ENCODE results near the gene RAB35. TPM values are rescaled to one million over a fixed set of nuclear protein-coding genes. Genes with fewer than 3 reads are reported as not detected.
A peak's percentile ranks its signal among the peaks of the same experiment; 100 is the strongest.

RAB35 gene
- total RNA-seq, 1 donor from 2014 or later: 58.7 TPM

GRCh38 chr12:120061575-120062214 is 54.9 kb downstream of the RAB35 start:
- ATAC-seq (no peak), DNase-seq (no peak)
- Histone ChIP-seq H3K27ac (no peak overlapping the region), H3K4me3 (no peak overlapping the region), H3K9me3 (no peaks in the 10 kb centered on the region), H3K4me1 (no peaks in the 10 kb centered on the region), H3K36me3 (no peaks in the 10 kb centered on the region), H3K27me3 (no peaks in the 10 kb centered on the region)
- no peak for TF ChIP-seq CTCF (IDR thresholded peaks at IDR 0.05)
- intact Hi-C loops (cut with DNase I): no loop called here

GRCh38 chr12:120060717-120061116 is 55.8 kb downstream of the RAB35 start:
- Histone ChIP-seq H3K36me3 (no peaks in the 10 kb centered on the region), H3K4me3 (no peak overlapping the region), H3K9me3 (no peaks in the 10 kb centered on the region), H3K27me3 (no peaks in the 10 kb centered on the region), H3K27ac (no peak overlapping the region), H3K4me1 (no peaks in the 10 kb centered on the region)
- DNase-seq: no peak
- no peak for ATAC-seq
- TF ChIP-seq CTCF (IDR thresholded peaks at IDR 0.05): no peak
- intact Hi-C loops (cut with DNase I): no loop called here

- no peaks in the 10 kb centered on the region for H3K36me3 ChIP-seq
- ATAC-seq (no peak), DNase-seq (no peak)
- no peaks in the 10 kb centered on the region for H3K4me1 ChIP-seq
- H3K27me3 ChIP-seq: no peaks in the 10 kb centered on the region
- TF ChIP-seq CTCF (IDR thresholded peaks at IDR 0.05): no peak
- H3K9me3 ChIP-seq: no peaks in the 10 kb centered on the region
- no peak overlapping the region for H3K4me3 ChIP-seq
- intact Hi-C loops (cut with DNase I): no loop called here
- H3K27ac ChIP-seq: no peak overlapping the region
These were observed 56.4 kb downstream of the RAB35 start for GRCh38 chr12:120060196-120060595.

- ATAC-seq (no peak), DNase-seq (no peak)
- Histone ChIP-seq H3K27me3 (no peaks in the 10 kb centered on the region), H3K27ac (no peak overlapping the region), H3K36me3 (no peaks in the 10 kb centered on the region), H3K9me3 (no peaks in the 10 kb centered on the region), H3K4me1 (no peaks in the 10 kb centered on the region), H3K4me3 (no peak overlapping the region)
- intact Hi-C loops (cut with DNase I): no loop called here
- no peak for TF ChIP-seq CTCF (IDR thresholded peaks at IDR 0.05)
These were observed 59.8 kb downstream of the RAB35 start for GRCh38 chr12:120056739-120057138.

GRCh38 chr12:120055231-120056000 is 61.1 kb downstream of the RAB35 start:
- no peaks in the 10 kb centered on the region for H3K27me3 ChIP-seq
- H3K4me3 ChIP-seq: no peak overlapping the region
- no peaks in the 10 kb centered on the region for H3K9me3 ChIP-seq
- intact Hi-C loops (cut with DNase I): no loop called here
- no peak overlapping the region for H3K27ac ChIP-seq
- no peaks in the 10 kb centered on the region for H3K36me3 ChIP-seq
- no peak for DNase-seq
- TF ChIP-seq CTCF (IDR thresholded peaks at IDR 0.05): no peak
- H3K4me1 ChIP-seq: no peaks in the 10 kb centered on the region
- peak; percentile 52 for ATAC-seq
